SH-SY5Y (cell line): ENCODE data around the gene RNF121.

Source experiments
- GATA2 ChIP-seq: IDR thresholded peaks from 2 replicates; pipeline ENCODE4 v1.6.1; 2011; ENCODE audit warnings: mild to moderate bottlenecking, low read depth, low read length
- GATA3 ChIP-seq: IDR thresholded peaks from 2 replicates; pipeline ENCODE4 v1.6.1; 2011; ENCODE audit warnings: low read depth, mild to moderate bottlenecking, low read length, moderate library complexity

DNA sequence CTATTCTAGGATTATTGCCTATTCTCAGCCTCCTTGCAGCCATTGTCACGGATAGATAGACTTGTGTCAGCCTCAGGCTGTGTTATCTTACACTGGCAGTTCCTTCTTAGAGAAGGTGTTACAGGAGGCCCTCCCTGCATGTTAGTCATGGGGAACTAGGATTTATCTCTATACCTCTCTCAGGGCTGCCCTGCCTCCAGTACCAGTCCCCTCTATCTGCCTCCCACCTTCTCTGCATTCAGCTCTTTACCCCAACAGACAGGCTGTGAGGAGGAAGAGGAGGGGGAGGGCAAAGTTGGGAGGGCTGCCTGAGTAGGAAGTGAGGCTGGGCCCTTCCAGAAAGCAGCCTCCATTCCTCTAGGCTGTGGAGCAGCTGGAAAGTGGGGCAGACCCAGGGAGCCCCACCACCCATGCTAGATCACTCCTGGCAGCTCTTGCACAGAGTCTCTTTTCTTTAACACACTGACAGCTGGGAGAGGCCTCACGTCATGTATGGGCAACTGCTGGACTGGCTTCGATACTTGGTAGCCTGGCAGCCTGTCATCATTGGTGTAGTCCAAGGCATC is 67.0 kb downstream of the RNF121 start:
- no peak for TF ChIP-seq GATA2
- no peak for TF ChIP-seq GATA3
